Measurements from ENCODE around the gene TDRD10.

Gene TDRD10

DNA sequence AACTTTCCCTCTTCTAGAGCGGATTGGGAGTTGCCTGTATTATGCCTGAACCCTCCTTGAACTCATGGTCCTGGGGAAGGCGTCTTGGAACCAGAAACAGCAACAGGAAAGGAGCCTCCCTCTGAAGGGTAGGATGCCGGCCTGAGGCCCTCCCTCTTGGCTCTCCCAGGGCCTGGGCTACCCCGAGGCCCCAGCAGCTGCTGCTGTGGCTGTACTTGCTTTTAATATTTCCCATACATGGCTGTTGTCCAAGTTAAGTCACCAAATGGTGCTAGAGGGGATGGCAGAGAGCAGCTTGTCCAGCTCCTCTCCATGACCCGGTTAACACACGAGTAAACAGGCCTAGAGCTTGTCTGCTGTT, 76.0 kb downstream of the TDRD10 start:
- no peak for DNase-seq (ENCODE audit: low read depth)

DNA sequence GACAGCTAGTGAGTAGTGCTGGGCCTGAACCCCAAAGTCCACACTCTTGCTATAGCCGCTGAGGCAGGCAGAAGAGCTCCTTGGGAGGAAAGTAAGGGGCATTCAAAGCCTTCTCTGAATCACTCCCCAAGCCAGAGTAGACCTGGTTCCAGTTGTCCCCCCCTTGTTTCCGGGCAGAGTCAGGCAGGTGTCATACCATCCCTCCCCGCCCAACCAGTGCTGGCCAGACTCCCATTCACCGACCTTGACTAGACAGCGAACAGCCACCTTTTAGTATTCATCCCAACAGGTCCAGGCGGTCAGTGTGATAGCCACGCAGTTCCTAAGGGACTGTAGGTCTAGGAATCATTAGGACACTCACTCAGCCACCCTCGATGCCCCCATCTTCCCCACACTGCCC, 77.4 kb downstream of the TDRD10 start:
- no peak for DNase-seq (ENCODE audit: low read depth)

DNA sequence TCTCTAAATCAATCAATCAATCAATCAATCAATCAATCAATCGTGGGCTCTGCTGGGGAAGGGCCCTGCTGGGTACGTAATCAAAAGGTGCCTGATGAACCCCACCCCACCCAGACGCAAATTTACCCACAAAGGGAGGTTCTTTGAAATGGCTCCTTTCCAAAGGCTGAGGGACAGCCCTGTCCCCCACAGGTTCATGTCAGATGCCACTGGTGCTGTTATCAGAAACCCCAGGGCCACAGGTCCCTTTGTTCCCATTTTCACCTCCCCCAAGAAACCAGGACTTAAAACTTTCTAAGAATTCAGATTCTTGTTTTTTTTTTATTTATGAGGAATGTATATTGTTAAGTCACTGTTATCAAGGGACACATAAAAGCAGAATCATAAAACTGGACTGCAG, 79.7 kb downstream of the TDRD10 start:
- DNase-seq (ENCODE audit: low read depth): no peak

DNA sequence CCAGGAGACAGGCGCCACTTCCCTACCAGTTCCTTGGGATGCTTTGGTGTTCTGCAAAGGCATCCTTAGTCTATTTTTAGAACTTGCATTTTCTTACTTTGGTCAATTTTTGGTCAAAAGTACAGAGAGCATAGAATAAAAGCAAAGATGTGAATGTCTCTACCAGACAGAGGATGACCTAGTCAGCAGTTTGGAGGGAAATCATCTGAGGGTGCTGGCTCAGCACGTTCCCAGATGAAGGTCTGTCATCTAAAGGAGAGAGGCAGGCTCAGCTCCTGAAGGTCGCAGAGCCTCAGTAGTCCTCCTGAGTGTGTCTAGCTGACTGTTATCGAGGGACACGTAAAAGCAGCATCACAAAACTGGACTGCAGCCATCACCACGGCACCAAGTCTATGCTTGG, 80.9 kb downstream of the TDRD10 start:
- no peak for DNase-seq (ENCODE audit: low read depth)

DNA sequence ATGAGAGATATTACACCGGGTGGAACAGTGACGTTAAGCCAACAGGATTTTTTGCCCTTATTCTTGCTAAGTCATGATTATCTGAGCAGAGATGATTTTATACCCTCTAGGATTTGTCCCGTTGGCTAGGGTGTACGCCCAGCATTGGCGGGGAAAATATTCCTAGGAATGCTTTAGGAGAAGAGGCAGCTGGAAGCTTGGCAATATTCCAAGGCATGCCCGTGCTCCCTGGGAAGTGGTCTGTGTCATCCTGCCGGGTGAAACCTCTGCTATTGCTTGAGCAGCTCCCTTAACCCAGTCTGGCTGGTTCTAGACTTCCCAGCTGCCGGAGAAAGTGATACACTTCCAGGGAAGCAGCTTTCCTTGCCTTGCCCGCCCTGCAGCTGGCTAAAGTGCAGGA, 81.8 kb downstream of the TDRD10 start:
- no peak for DNase-seq (ENCODE audit: low read depth)

DNA sequence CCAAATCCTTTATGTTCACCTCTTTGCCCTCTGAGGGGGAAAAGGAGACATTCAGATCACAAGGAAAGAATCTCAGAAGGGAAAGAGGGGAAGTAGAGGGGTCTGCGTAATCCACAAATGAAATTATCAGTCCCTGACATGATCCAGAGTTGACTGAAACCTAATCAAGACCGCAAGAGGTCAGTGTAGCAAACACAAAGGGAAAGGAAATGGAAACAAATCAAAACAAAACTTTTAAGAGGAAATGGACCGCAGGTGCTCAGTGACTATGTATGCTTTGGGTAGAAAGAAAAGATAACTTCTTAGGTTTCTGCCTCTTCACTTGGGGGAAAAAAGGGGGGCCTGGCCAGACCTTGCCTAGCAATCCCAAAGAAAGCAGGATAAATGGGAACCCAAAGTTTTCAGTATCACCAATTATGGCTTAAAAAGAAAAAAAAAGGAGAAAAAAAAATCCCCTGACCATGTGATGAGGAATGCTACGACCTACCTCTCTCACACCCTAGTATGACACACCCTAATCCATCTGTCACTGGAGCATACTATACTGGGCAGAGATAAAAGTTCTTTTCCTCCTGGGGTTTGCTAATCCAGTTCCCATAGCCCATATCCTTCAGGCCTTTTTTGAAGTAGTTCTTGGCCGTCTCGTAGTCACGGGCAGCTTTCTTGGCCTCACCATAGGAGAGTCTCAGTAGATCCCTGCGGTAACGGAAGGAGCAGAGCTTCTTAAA, 82.4 kb downstream of the TDRD10 start:
- no peak for DNase-seq (ENCODE audit: low read depth)

DNA sequence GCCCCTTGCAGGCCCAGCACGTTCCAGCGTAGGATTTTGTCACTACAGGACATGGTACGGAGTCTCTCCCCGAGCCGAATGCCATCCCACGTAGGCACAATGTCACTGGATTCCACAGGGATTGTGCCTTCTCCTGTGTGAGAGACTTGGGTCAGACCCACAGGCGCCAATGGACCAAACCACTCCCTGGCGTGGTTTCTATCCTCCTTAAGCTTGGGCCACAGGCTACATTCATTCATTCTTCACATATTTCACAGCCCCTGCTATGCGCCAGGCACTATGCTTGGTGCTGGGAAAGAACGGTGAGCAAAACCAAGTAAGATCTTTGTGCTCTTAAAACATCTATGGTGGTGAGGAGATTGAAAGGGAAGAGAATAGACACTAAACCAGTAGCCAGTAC, 84.2 kb downstream of the TDRD10 start:
- no peak for DNase-seq (ENCODE audit: low read depth)

DNA sequence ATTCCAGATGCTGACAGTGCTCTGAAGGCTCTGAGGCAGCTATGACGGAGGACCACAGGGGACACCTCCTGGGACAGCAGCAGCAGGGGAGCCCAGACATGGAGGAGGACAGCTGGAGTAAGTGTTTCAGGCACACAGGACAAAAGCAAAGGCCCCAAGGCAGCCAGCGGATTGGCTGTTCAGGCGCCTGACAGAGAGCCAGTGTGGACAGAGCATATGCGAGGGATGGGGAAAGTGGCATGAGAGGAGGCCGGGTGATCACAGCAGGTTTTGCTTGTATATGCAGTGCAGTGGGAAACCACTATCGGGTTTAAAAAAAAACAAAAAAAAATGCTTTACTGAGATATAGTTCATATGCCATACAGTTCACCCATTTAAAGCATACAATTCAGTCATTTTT, 84.6 kb downstream of the TDRD10 start:
- no peak for DNase-seq (ENCODE audit: low read depth)

DNA sequence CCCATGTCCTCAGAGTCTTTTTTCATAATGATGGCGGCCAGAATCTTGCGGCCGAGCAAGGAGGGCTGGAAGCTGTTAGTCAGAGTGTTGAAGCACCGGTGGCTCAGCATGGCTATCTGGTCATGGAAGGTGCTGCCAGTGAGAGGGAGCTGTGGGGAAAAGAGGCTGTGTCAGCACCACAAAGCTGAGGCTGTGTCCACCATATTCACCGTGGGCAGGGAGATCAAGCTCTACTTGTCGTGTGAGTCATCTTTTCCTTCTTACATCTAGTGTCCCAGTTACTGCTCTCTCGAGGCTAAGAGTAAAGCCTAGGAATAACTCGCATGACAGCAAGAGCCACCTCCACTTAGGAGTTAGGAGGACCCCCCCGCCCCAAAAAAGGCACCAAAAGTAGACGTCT, 87.8 kb downstream of the TDRD10 start:
- DNase-seq (ENCODE audit: low read depth): no peak

DNA sequence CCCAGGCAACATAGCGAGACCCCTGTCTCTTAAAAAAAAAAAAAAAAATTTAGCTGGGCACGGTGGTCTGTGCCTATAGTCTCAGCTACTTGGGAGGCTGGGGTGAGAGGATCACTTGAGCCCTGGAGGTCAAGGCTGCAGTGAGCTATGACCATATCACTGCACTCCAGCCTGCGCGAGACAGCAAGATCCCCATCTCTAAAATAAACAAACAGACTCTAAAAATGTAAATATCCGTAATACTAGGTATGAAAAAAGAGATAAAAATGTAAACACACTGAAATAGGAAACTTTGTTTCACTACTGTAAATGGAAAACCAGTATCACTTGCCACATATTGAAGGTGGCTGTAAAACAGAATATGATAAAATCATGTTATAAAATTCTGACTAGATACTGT, 88.7 kb downstream of the TDRD10 start:
- DNase-seq (ENCODE audit: low read depth): no peak

DNA sequence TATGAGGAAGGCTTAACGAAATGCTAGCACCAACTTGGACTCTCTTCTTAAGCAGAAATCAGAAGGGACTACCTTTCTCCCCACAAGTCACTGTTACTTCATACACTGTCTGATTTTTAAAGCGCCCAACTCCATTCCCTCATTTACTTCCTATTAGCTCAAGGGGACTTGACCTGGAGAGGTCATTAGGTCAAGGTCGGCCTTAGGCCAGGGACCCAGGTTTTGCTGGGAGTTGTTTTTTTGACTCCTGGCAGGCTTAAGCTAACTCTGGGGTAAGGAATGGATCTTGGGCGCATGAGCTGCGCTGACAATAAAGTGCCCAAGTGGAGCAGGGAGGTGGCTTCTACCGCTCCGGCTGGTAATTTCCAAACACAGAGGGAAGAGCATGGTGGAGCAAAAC, 89.2 kb downstream of the TDRD10 start:
- DNase-seq (ENCODE audit: low read depth): no peak

DNA sequence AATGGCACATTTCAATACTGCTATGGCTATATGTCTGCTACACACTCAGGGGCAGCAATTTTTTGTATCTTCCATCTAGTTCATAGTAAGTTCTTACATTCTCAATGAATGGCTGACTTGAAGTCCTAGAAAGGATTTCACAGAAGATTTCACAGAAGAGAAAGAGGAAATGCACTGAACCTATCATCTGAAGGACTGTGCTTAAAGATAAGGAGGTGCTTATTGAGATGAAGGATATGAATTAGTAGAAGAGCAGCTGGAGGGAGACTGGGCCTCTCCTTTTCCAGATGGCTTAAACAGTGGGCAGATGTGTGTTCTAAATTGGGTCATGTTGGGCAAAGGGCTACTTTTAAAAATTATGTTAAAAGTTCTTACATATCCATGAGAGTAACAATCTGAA, 91.4 kb downstream of the TDRD10 start:
- DNase-seq (ENCODE audit: low read depth): no peak

DNA sequence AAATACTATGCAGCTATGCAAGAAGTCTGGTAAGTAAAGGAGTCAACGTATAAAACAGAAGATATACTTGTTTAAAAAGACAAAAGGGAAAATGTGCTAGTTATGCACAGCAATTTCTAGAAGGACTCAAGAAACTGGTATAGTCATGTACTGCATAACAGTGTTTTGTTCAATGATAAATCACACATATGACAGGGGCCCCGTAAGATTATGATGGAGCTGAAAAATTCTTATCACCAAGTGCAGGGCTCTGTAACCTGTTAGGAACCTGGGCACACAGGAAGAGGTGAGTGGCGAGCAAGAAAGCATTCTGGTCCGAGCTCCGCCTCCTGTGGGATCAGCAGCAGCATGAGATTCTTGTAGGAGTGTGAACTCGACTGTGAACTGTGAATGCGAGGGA, 92.8 kb downstream of the TDRD10 start:
- DNase-seq (ENCODE audit: low read depth): no peak

DNA sequence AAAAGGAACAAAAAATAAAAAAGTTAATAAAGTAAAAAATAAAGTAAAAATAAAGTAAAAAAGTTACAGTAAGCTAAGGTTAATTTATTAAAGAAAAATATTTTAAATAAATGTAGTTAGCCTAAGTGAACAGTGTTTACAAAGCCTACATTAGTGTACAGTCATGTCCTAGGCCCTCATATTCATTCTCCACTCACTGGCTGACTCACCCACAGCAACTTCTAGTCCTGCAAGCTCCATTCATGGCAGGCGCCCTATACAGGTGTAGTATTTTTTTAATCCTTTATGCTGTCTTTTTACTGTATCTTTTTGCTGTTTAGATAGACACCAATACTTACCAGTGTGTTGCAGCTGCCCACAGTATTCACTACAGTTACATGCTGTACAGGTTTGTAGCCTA, 93.6 kb downstream of the TDRD10 start:
- DNase-seq (ENCODE audit: low read depth): no peak

All from non-pigmented ciliary epithelial cell (primary cell).